ENCODE results near the gene TNFRSF1B.
A peak's percentile ranks its signal among the peaks of the same experiment; 100 is the strongest.

The TNFRSF1B gene

GRCh38 chr1:12228979-12229378 lies 62.2 kb downstream of the TNFRSF1B start:
- H3K36me3 ChIP-seq (ENCODE audit: insufficient read depth, low read length): no peaks in the 10 kb centered on the region
- no peak overlapping the region for H3K4me2 ChIP-seq (ENCODE audit: low read length)
- no peak overlapping the region for H3K9ac ChIP-seq (ENCODE audit: low read depth, low read length)
- H3K9me3 ChIP-seq (replicated peaks; ENCODE audit: low read length): no peaks in the 10 kb centered on the region
- peaks cover 10% of the 10 kb centered on the region for H3K4me1 ChIP-seq (ENCODE audit: control insufficient read depth, insufficient read depth, low read length)
- peaks cover 3% of the 10 kb centered on the region for H3K27me3 ChIP-seq (ENCODE audit: control insufficient read depth, insufficient read depth, low read length)
- H3K4me3 ChIP-seq (ENCODE audit: low read length): no peak overlapping the region

- Histone ChIP-seq H3K27me3 (ENCODE audit: control insufficient read depth, insufficient read depth, low read length) (peaks cover 3% of the 10 kb centered on the region), H3K4me2 (ENCODE audit: low read length) (peak overlapping the region; percentile 61), H3K9ac (ENCODE audit: low read depth, low read length) (no peak overlapping the region), H3K4me3 (ENCODE audit: low read length) (peak overlapping the region; percentile 98), H3K36me3 (ENCODE audit: insufficient read depth, low read length) (peaks cover under 1% of the 10 kb centered on the region), H3K9me3 (replicated peaks; ENCODE audit: low read length) (no peaks in the 10 kb centered on the region), H3K4me1 (ENCODE audit: control insufficient read depth, insufficient read depth, low read length) (peaks cover 10% of the 10 kb centered on the region)
Observed at GRCh38 chr1:12229386-12229834, 62.6 kb downstream of the TNFRSF1B start.

DNA sequence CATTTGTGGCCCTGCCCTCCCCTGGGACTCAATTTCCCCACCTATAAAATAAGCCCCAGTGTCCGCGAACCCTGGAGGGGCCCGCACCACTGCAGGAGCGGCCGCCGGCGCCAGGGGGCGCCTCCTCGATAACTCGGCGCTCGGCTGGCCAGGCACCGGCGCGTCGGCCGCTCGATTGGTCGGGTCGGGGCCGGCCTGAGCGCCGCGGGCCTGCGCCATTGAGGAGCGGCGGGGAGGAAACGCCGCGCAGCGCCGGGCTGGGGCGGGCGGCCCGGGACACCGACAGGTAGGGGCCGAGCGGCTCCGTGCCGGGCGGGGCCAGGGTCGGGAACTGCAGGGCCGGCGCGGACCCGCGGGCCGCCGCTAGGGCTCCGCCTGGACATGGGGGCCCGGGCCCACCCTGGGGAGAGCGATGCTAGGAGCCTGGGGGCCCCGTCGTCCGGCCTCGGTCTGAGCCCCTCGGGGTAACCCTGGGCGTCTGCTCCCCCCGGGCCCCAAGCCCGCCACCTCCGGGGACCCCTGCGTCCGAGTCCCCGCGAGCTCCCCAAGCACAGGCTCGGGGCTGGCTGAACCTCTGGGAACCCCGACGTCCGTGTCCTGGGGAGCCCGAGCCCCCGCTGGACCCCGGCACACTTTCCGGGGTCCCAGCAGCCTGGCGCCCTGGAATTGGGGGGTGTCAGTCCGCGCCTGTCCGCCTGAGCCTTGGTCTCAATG lies 63.2 kb downstream of the TNFRSF1B start, which contains the start of gene VPS13D:
TSS of gene VPS13D (plus strand) at position 196 of the 714 bp plus-strand sequence. CDS start 4,237 bp downstream, outside the sequence.
- peak within 1 kb of the TSS; percentile 97 for H3K9ac ChIP-seq (ENCODE audit: low read depth, low read length)
- peak within 1 kb of the TSS; percentile 84 for H3K4me2 ChIP-seq (ENCODE audit: low read length)
- peak within 1 kb of the TSS; percentile 98 for H3K4me3 ChIP-seq (ENCODE audit: low read length)
- peaks cover 3% of the 10 kb centered on the region for H3K27me3 ChIP-seq (ENCODE audit: control insufficient read depth, insufficient read depth, low read length)
- H3K36me3 ChIP-seq (ENCODE audit: insufficient read depth, low read length): peaks cover 6% of the 10 kb centered on the region
- H3K4me1 ChIP-seq (ENCODE audit: control insufficient read depth, insufficient read depth, low read length): peaks cover 10% of the 10 kb centered on the region
- no peaks in the 10 kb centered on the region for H3K9me3 ChIP-seq (replicated peaks; ENCODE audit: low read length)

- peaks cover under 1% of the 10 kb centered on the region for H3K27me3 ChIP-seq (ENCODE audit: control insufficient read depth, insufficient read depth, low read length)
- no peaks in the 10 kb centered on the region for H3K9me3 ChIP-seq (replicated peaks; ENCODE audit: low read length)
- H3K36me3 ChIP-seq (ENCODE audit: insufficient read depth, low read length): peaks cover 8% of the 10 kb centered on the region
- peak overlapping the region; percentile 98 for H3K4me3 ChIP-seq (ENCODE audit: low read length)
- H3K4me1 ChIP-seq (ENCODE audit: control insufficient read depth, insufficient read depth, low read length): peaks cover 10% of the 10 kb centered on the region
- peak overlapping the region; percentile 84 for H3K4me2 ChIP-seq (ENCODE audit: low read length)
- peak overlapping the region; percentile 97 for H3K9ac ChIP-seq (ENCODE audit: low read depth, low read length)
Observed at GRCh38 chr1:12230549-12231275, 63.9 kb downstream of the TNFRSF1B start.

DNA sequence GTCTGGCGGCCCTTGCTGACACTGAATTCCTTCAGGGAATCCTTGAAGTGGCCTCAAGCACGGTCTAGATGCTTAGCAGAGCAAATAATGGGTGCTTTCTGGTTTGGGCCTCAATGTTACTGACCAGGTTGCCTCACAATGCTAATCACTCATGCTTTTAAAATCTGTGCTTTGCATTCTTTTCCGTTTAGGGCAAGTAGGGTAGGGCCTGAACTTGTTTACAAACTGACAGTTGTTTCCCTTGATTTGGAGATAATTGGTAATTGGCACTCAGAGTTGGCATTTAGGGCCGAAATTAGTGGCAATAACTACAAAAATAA lies 64.4 kb downstream of the TNFRSF1B start:
- Histone ChIP-seq H3K9ac (ENCODE audit: low read depth, low read length) (peak overlapping the region; percentile 97), H3K36me3 (ENCODE audit: insufficient read depth, low read length) (peaks cover 8% of the 10 kb centered on the region), H3K4me2 (ENCODE audit: low read length) (peak overlapping the region; percentile 84), H3K9me3 (replicated peaks; ENCODE audit: low read length) (no peaks in the 10 kb centered on the region), H3K4me1 (ENCODE audit: control insufficient read depth, insufficient read depth, low read length) (peaks cover 10% of the 10 kb centered on the region), H3K4me3 (ENCODE audit: low read length) (peak overlapping the region; percentile 98), H3K27me3 (ENCODE audit: control insufficient read depth, insufficient read depth, low read length) (no peaks in the 10 kb centered on the region)

DNA sequence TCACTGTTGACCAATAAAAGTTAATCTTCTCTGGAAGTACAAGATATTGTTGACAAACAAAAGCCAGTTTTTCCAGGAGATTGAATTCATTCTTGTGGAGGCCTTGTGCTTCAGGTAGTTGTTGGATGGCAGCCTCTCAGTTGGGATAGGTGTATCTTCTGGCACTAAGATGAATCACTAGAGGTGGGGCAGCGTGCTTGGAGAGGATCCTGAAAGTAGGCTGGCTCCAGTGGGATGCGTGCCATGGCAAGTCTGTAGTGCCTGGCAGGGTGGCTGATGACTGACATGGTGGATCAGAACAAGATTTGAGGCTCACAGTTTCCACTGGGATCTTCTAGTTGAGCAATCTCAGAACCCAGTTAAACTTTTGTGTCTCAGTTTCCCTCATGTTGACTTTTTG lies 65.4 kb downstream of the TNFRSF1B start:
- Histone ChIP-seq H3K27me3 (ENCODE audit: control insufficient read depth, insufficient read depth, low read length) (no peaks in the 10 kb centered on the region), H3K4me3 (ENCODE audit: low read length) (no peak overlapping the region), H3K4me1 (ENCODE audit: control insufficient read depth, insufficient read depth, low read length) (peaks cover 10% of the 10 kb centered on the region), H3K4me2 (ENCODE audit: low read length) (no peak overlapping the region), H3K9ac (ENCODE audit: low read depth, low read length) (no peak overlapping the region), H3K36me3 (ENCODE audit: insufficient read depth, low read length) (peaks cover 8% of the 10 kb centered on the region), H3K9me3 (replicated peaks; ENCODE audit: low read length) (no peaks in the 10 kb centered on the region)

DNA sequence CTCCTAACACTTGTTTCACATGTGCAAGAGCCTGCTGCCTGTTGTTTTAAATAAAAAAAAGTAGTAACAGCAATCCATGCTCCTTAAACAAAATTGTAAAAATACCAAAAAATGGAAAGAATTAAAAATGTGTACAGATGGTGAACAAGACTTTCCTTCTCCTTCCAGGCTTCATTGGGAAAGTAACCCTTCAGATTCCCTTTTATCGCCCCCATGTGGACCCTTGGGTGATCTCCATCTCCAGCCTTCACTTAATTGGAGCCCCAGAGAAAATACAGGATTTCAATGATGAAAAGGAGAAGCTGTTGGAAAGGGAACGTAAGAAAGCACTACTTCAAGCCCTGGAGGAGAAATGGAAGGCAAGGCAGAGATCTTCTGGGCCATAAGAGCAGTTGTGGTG lies 77.3 kb downstream of the TNFRSF1B start:
- Histone ChIP-seq H3K27me3 (ENCODE audit: control insufficient read depth, insufficient read depth, low read length) (no peaks in the 10 kb centered on the region), H3K4me2 (ENCODE audit: low read length) (no peak overlapping the region), H3K9me3 (replicated peaks; ENCODE audit: low read length) (no peaks in the 10 kb centered on the region), H3K4me3 (ENCODE audit: low read length) (no peak overlapping the region), H3K9ac (ENCODE audit: low read depth, low read length) (no peak overlapping the region), H3K4me1 (ENCODE audit: control insufficient read depth, insufficient read depth, low read length) (peaks cover 20% of the 10 kb centered on the region), H3K36me3 (ENCODE audit: insufficient read depth, low read length) (peaks cover 50% of the 10 kb centered on the region)

GRCh38 chr1:12244585-12244984 lies 77.8 kb downstream of the TNFRSF1B start:
- Histone ChIP-seq H3K27me3 (ENCODE audit: control insufficient read depth, insufficient read depth, low read length) (no peaks in the 10 kb centered on the region), H3K4me1 (ENCODE audit: control insufficient read depth, insufficient read depth, low read length) (peaks cover 24% of the 10 kb centered on the region), H3K9ac (ENCODE audit: low read depth, low read length) (no peak overlapping the region), H3K9me3 (replicated peaks; ENCODE audit: low read length) (no peaks in the 10 kb centered on the region), H3K36me3 (ENCODE audit: insufficient read depth, low read length) (peaks cover 55% of the 10 kb centered on the region), H3K4me3 (ENCODE audit: low read length) (no peak overlapping the region), H3K4me2 (ENCODE audit: low read length) (no peak overlapping the region)

DNA sequence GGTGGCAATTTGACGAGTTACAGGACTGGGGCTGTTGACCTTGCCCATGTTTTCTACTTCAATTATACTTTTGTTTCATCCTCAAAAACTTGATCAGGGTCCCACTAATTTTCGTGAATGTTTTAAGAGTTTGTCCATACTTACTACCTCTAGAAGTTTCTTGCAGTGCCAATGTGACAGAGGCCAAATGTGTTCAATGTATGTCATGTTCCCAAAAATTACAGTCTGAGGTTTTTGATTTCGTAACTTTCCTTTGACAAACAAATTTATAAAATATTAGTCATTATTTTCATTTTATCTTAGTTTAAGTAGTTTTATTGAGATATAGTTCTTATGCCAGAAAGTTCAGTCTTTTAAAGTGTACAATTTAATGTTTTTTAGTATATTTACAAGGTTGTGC lies 78.3 kb downstream of the TNFRSF1B start:
- no peaks in the 10 kb centered on the region for H3K9me3 ChIP-seq (replicated peaks; ENCODE audit: low read length)
- no peaks in the 10 kb centered on the region for H3K27me3 ChIP-seq (ENCODE audit: control insufficient read depth, insufficient read depth, low read length)
- H3K9ac ChIP-seq (ENCODE audit: low read depth, low read length): no peak overlapping the region
- H3K4me2 ChIP-seq (ENCODE audit: low read length): no peak overlapping the region
- H3K4me3 ChIP-seq (ENCODE audit: low read length): no peak overlapping the region
- H3K4me1 ChIP-seq (ENCODE audit: control insufficient read depth, insufficient read depth, low read length): peaks cover 24% of the 10 kb centered on the region
- H3K36me3 ChIP-seq (ENCODE audit: insufficient read depth, low read length): peaks cover 60% of the 10 kb centered on the region

DNA sequence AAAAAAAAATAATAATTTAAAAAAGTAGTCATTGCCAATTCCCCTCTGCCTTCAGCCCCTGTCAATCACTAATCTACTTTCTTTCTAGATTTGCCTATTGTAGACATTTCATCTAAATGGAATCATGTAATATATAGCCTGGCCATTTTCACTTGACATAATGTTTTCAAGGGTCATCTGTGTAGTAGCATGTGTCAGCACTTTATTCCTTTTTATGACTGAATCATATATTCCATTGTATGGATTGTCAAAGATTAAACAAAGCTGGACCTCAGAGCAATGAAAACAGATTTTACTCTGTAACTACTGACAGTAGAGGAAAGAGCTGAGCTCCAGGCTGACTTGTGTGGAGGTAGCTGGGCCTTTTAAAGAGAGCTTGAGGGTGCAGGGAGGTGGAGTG lies 78.9 kb downstream of the TNFRSF1B start:
- Histone ChIP-seq H3K4me2 (ENCODE audit: low read length) (no peak overlapping the region), H3K4me3 (ENCODE audit: low read length) (no peak overlapping the region), H3K9ac (ENCODE audit: low read depth, low read length) (no peak overlapping the region), H3K36me3 (ENCODE audit: insufficient read depth, low read length) (peaks cover 65% of the 10 kb centered on the region), H3K9me3 (replicated peaks; ENCODE audit: low read length) (no peaks in the 10 kb centered on the region), H3K27me3 (ENCODE audit: control insufficient read depth, insufficient read depth, low read length) (no peaks in the 10 kb centered on the region), H3K4me1 (ENCODE audit: control insufficient read depth, insufficient read depth, low read length) (peaks cover 24% of the 10 kb centered on the region)

GRCh38 chr1:12246584-12246983 lies 79.8 kb downstream of the TNFRSF1B start:
- Histone ChIP-seq H3K4me1 (ENCODE audit: control insufficient read depth, insufficient read depth, low read length) (peaks cover 24% of the 10 kb centered on the region), H3K4me3 (ENCODE audit: low read length) (no peak overlapping the region), H3K27me3 (ENCODE audit: control insufficient read depth, insufficient read depth, low read length) (no peaks in the 10 kb centered on the region), H3K9ac (ENCODE audit: low read depth, low read length) (no peak overlapping the region), H3K36me3 (ENCODE audit: insufficient read depth, low read length) (peaks cover 61% of the 10 kb centered on the region), H3K9me3 (replicated peaks; ENCODE audit: low read length) (no peaks in the 10 kb centered on the region), H3K4me2 (ENCODE audit: low read length) (no peak overlapping the region)
